ENCODE results near the gene LHFPL6.

Gene LHFPL6

GRCh38 chr13:39379118-39379517 lies 223.9 kb downstream of the LHFPL6 start:
- in situ Hi-C loops (cut with MboI; ENCODE audit: low sequenced_read_pairs) = no loop called here

GRCh38 chr13:39378306-39378705 lies 224.7 kb downstream of the LHFPL6 start:
- H3K36me3 ChIP-seq (replicated peaks) = no peaks in the 10 kb centered on the region
- no peaks in the 10 kb centered on the region for H3K4me1 ChIP-seq
- no peaks in the 10 kb centered on the region for H3K27me3 ChIP-seq (ENCODE audit: low read depth)
- DNase-seq (ENCODE audit: low spot score in 2 of 2) = no peak
- no peak overlapping the region for H3K4me3 ChIP-seq
- in situ Hi-C loops (cut with MboI; ENCODE audit: low sequenced_read_pairs) = no loop called here
- H3K9me3 ChIP-seq = peaks cover 2% of the 10 kb centered on the region; the same call in 1 of the 2 replicates

More at GRCh38 chr13:39379118-39379517, 223.9 kb downstream of the LHFPL6 start:
- Histone ChIP-seq H3K9me3 (peaks cover 2% of the 10 kb centered on the region; the same call in 1 of the 2 replicates), H3K36me3 (replicated peaks) (no peaks in the 10 kb centered on the region), H3K27me3 (ENCODE audit: low read depth) (no peaks in the 10 kb centered on the region), H3K4me3 (no peak overlapping the region), H3K4me1 (peaks cover 1% of the 10 kb centered on the region)
- no peak for DNase-seq (ENCODE audit: low spot score in 2 of 2)

GRCh38 chr13:39377699-39378098 lies 225.3 kb downstream of the LHFPL6 start:
- no peak for DNase-seq (ENCODE audit: low spot score in 2 of 2)
- no peak overlapping the region for H3K4me3 ChIP-seq
- H3K4me1 ChIP-seq = no peaks in the 10 kb centered on the region
- H3K36me3 ChIP-seq (replicated peaks) = no peaks in the 10 kb centered on the region
- in situ Hi-C loops (cut with MboI; ENCODE audit: low sequenced_read_pairs) = no loop called here
- no peaks in the 10 kb centered on the region for H3K27me3 ChIP-seq (ENCODE audit: low read depth)
- peaks cover 2% of the 10 kb centered on the region; the same call in 1 of the 2 replicates for H3K9me3 ChIP-seq

DNA sequence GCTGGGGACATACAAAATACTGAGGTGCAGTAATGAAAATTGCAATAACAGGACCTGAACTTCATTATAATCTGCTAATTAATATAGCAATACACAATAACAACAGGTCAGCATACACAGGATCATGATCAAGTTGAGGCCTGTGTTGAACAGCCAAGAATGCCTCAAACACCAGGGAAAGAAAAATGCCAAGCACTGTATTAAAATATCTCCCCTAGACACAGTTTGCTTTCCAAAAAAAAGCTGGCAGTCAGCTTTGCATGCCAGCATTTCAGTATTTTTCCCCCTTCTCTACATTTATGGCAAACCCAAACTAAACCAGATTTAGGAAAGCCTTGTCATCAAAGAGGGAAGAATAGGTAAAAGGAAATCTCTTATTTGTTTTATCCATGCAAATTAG lies 226.9 kb downstream of the LHFPL6 start:
- DNase-seq (ENCODE audit: low spot score in 2 of 2) = no peak
- Histone ChIP-seq H3K27me3 (ENCODE audit: low read depth) (no peaks in the 10 kb centered on the region), H3K4me1 (peaks cover 3% of the 10 kb centered on the region), H3K36me3 (replicated peaks) (no peaks in the 10 kb centered on the region), H3K4me3 (no peak overlapping the region), H3K9me3 (peaks cover 2% of the 10 kb centered on the region; the same call in 1 of the 2 replicates)
- in situ Hi-C loops (cut with MboI; ENCODE audit: low sequenced_read_pairs) = no loop called here

- H3K4me3 ChIP-seq = no peak overlapping the region
- H3K4me1 ChIP-seq = peaks cover 3% of the 10 kb centered on the region
- no peaks in the 10 kb centered on the region for H3K27me3 ChIP-seq (ENCODE audit: low read depth)
- no peaks in the 10 kb centered on the region for H3K9me3 ChIP-seq
- no peaks in the 10 kb centered on the region for H3K36me3 ChIP-seq (replicated peaks)
- DNase-seq (ENCODE audit: low spot score in 2 of 2) = no peak
- in situ Hi-C loops (cut with MboI; ENCODE audit: low sequenced_read_pairs) = no loop called here
These were observed 227.4 kb downstream of the LHFPL6 start for GRCh38 chr13:39375601-39376000.

GRCh38 chr13:39374741-39375189 lies 228.2 kb downstream of the LHFPL6 start:
- peaks cover 3% of the 10 kb centered on the region for H3K4me1 ChIP-seq
- in situ Hi-C loops (cut with MboI; ENCODE audit: low sequenced_read_pairs) = no loop called here
- DNase-seq (ENCODE audit: low spot score in 2 of 2) = no peak
- H3K4me3 ChIP-seq = no peak overlapping the region
- no peaks in the 10 kb centered on the region for H3K9me3 ChIP-seq
- H3K27me3 ChIP-seq (ENCODE audit: low read depth) = no peaks in the 10 kb centered on the region
- H3K36me3 ChIP-seq (replicated peaks) = no peaks in the 10 kb centered on the region

DNA sequence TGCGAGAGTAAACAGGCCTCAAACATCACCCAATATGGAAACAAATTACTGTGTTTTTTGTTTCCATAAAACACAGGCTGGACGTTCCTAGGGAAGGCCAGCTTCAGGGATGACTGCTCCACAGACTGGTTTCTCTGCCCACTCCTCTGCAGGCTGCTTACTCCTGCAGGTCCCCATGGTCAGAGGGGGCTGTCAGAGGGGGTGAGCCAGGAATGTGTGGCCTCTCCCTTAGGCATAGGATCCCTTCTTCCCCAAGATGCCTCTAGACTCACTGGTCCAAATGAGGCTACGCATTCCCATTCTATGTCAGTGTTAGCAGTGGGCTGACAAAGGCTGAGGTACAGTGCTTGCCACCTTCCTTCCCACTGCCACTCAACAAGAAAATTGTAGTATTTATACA lies 229.8 kb downstream of the LHFPL6 start:
- no peak for DNase-seq (ENCODE audit: low spot score in 2 of 2)
- no peak overlapping the region for H3K4me3 ChIP-seq
- peaks cover 3% of the 10 kb centered on the region for H3K4me1 ChIP-seq
- in situ Hi-C loops (cut with MboI; ENCODE audit: low sequenced_read_pairs) = no loop called here
- no peaks in the 10 kb centered on the region for H3K27me3 ChIP-seq (ENCODE audit: low read depth)
- H3K9me3 ChIP-seq = no peaks in the 10 kb centered on the region
- H3K36me3 ChIP-seq (replicated peaks) = no peaks in the 10 kb centered on the region

GRCh38 chr13:39371706-39372105 lies 231.3 kb downstream of the LHFPL6 start:
- Histone ChIP-seq H3K9me3 (no peaks in the 10 kb centered on the region), H3K36me3 (replicated peaks) (no peaks in the 10 kb centered on the region), H3K4me1 (peaks cover 3% of the 10 kb centered on the region), H3K4me3 (no peak overlapping the region), H3K27me3 (ENCODE audit: low read depth) (no peaks in the 10 kb centered on the region)
- no peak for DNase-seq (ENCODE audit: low spot score in 2 of 2)
- in situ Hi-C loops (cut with MboI; ENCODE audit: low sequenced_read_pairs) = no loop called here

- H3K9me3 ChIP-seq = no peaks in the 10 kb centered on the region
- DNase-seq (ENCODE audit: low spot score in 2 of 2) = no peak
- in situ Hi-C loops (cut with MboI; ENCODE audit: low sequenced_read_pairs) = no loop called here
- no peaks in the 10 kb centered on the region for H3K36me3 ChIP-seq (replicated peaks)
- no peaks in the 10 kb centered on the region for H3K27me3 ChIP-seq (ENCODE audit: low read depth)
- no peak overlapping the region for H3K4me3 ChIP-seq
- H3K4me1 ChIP-seq = peaks cover 3% of the 10 kb centered on the region
These were observed 232.4 kb downstream of the LHFPL6 start for GRCh38 chr13:39370554-39370953.

GRCh38 chr13:39370048-39370447 lies 232.9 kb downstream of the LHFPL6 start:
- Histone ChIP-seq H3K36me3 (replicated peaks) (no peaks in the 10 kb centered on the region), H3K4me1 (peaks cover 3% of the 10 kb centered on the region), H3K4me3 (no peak overlapping the region), H3K9me3 (no peaks in the 10 kb centered on the region), H3K27me3 (ENCODE audit: low read depth) (no peaks in the 10 kb centered on the region)
- no peak for DNase-seq (ENCODE audit: low spot score in 2 of 2)
- in situ Hi-C loops (cut with MboI; ENCODE audit: low sequenced_read_pairs) = no loop called here

DNA sequence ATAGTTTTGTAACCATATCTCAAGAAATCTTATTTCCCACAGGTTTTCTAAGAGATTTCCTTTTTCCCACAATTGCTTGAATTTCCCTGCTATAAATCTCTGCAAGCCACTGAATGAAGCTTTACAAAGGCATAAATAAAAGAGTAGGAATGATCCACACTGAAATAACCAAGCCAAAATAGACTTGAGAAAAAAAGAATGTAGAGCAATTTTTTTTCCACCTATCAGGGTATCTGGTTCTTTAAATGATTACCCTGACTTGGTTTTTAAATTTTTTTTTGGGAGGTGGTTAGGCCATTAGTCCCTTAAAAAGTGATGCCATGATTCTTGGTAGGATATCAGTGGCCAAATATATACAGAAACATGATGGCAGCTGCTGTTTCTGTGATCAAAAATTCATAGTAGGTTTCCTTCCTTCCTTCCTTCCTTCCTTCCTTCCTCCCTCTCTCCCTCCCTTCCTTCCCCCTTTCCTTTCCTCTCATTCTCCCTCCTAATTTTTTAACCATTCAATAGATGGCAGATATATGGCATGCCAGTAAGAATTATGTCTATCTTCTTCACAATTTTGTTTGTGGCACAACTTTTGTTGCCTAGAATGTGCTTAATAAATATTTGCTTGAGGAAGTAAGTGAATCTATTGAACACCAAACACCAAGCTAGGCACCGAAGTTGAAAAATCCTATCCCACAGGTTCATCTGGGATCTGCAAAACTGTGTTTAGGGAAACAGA lies 233.7 kb downstream of the LHFPL6 start:
- in situ Hi-C loops (cut with MboI; ENCODE audit: low sequenced_read_pairs) = no loop called here
- Histone ChIP-seq H3K27me3 (ENCODE audit: low read depth) (no peaks in the 10 kb centered on the region), H3K4me3 (no peak overlapping the region), H3K9me3 (no peaks in the 10 kb centered on the region), H3K4me1 (peaks cover 3% of the 10 kb centered on the region), H3K36me3 (replicated peaks) (no peaks in the 10 kb centered on the region)
- DNase-seq (ENCODE audit: low spot score in 2 of 2) = no peak

GRCh38 chr13:39365879-39366278 lies 237.1 kb downstream of the LHFPL6 start:
- H3K4me3 ChIP-seq = no peak overlapping the region
- no peaks in the 10 kb centered on the region for H3K9me3 ChIP-seq
- no peaks in the 10 kb centered on the region for H3K36me3 ChIP-seq (replicated peaks)
- H3K4me1 ChIP-seq = no peaks in the 10 kb centered on the region
- in situ Hi-C loops (cut with MboI; ENCODE audit: low sequenced_read_pairs) = no loop called here
- H3K27me3 ChIP-seq (ENCODE audit: low read depth) = no peaks in the 10 kb centered on the region
- no peak for DNase-seq (ENCODE audit: low spot score in 2 of 2)

DNA sequence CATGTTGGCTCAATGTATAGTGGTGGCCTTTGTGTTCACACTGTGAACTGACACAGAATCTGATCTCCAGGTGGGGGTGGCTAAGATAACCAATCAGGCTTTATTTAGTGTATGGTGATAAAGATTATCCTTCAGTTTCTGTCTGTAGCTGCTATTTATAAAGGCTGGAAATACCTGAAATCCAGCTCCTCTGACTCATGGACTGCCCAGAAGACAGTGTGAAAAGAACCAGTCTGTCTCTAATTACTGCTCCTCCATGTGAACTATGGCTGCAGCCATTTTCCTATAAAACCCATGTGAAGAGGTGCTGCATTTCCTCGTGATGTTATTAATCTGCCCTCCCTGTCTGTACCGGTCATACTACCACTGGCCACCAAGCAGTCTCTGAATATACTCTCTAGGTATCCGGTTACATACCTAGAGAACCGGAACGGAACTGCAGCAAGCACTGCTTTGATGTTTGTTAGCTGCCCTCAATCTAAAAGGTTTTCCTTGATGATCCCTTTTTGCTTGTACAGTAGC lies 238.0 kb downstream of the LHFPL6 start:
- Histone ChIP-seq H3K27me3 (ENCODE audit: low read depth) (no peaks in the 10 kb centered on the region), H3K36me3 (replicated peaks) (no peaks in the 10 kb centered on the region), H3K4me1 (no peaks in the 10 kb centered on the region), H3K4me3 (no peak overlapping the region), H3K9me3 (no peaks in the 10 kb centered on the region)
- in situ Hi-C loops (cut with MboI; ENCODE audit: low sequenced_read_pairs) = no loop called here
- no peak for DNase-seq (ENCODE audit: low spot score in 2 of 2)

DNA sequence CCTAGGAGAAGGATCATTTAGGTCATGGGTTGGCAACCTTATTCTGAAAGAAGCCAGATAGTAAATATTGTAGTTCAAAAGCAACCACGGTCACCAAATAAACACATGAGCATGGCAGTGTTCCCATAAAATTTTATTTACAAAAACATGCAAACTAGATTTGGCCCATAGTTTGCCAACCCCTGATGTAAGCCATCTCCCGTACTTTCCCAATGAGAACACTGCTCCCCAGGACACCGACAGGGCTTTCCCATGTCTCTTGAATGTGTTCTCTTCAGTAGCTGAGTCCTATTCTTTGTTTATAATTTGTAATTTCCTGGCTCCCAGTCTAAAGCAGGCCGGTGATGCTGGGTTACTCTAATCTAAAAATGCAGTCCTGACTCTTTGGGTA lies 239.6 kb downstream of the LHFPL6 start:
- Histone ChIP-seq H3K4me3 (no peak overlapping the region), H3K27me3 (ENCODE audit: low read depth) (no peaks in the 10 kb centered on the region), H3K9me3 (no peaks in the 10 kb centered on the region), H3K36me3 (replicated peaks) (no peaks in the 10 kb centered on the region), H3K4me1 (no peaks in the 10 kb centered on the region)
- no peak for DNase-seq (ENCODE audit: low spot score in 2 of 2)
- in situ Hi-C loops (cut with MboI; ENCODE audit: low sequenced_read_pairs) = no loop called here
